GM10266 (cell line): ENCODE results near the gene TRIO.

Experiments
- DNase-seq: peaks from one replicate; pipeline ENCODE4 v3.0.0; 2012; ENCODE audit errors: extremely low spot score
- TF ChIP-seq, protein P1 (sequence below): IDR thresholded peaks from 2 replicates; pipeline ENCODE4 v1.5.1; 2012; ENCODE audit warnings: mild to moderate bottlenecking, low read depth; ENCODE audit not compliant: control insufficient read depth, insufficient read depth; ENCODE audit errors: missing control alignments

The TRIO gene

DNA sequence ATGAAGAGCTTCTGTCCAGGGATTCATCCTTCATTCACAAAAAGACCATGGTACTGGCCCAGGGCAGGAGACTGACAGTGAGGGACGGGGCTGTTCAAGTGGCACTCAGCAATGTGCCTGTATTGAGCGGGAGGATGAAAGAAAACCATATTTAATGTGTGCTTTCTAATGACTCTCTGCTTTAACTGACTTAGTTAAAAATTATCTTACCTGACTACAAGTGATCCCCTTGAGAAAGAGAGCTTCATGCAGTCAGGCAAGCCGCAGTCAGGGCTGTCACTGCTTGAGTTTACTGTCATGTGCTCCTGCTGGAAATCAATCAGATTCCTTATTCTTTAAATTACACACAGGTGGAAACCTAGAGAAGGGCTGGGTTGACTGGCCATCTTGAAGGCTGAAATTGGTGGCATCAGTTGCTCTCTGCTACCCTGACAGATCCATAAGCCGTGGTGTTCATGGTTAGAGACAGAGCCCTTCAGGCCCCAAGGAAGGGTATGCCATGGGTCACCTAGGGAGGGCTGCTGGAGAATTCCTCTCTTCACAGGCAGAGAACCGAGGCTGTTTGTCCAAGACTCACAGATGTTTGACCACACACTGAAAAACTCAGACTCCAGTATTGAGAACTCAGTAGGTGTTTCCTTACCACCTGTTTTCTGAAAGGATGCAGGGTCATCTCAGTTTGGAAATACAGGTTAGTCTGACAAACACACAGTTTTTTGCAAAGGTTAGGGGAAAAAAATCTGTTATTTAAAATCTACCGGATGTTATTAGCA is 70.9 kb downstream of the TRIO start:
- DNase-seq = no peak
- TF ChIP-seq, protein P1, sequence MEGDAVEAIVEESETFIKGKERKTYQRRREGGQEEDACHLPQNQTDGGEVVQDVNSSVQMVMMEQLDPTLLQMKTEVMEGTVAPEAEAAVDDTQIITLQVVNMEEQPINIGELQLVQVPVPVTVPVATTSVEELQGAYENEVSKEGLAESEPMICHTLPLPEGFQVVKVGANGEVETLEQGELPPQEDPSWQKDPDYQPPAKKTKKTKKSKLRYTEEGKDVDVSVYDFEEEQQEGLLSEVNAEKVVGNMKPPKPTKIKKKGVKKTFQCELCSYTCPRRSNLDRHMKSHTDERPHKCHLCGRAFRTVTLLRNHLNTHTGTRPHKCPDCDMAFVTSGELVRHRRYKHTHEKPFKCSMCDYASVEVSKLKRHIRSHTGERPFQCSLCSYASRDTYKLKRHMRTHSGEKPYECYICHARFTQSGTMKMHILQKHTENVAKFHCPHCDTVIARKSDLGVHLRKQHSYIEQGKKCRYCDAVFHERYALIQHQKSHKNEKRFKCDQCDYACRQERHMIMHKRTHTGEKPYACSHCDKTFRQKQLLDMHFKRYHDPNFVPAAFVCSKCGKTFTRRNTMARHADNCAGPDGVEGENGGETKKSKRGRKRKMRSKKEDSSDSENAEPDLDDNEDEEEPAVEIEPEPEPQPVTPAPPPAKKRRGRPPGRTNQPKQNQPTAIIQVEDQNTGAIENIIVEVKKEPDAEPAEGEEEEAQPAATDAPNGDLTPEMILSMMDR = no peak

DNA sequence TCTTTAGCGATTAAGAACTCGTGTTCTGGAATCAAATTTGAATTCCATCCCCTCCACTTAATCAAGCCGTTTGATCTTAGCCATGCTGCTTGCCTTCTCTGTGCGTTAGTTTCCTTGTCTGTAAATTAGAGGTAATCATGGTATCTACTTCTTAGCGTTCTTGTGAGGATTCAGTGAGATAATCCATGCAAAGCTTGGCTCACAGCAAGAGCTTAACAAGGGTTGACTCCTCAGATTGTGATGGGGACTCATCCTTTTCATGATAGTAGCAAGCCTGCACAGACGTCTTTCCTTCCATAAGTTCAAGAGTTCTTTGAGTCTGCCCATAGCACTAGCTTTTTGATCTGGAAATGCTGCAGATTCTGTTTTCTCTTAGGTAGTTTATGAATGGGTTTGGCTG is 72.8 kb downstream of the TRIO start:
- DNase-seq = no peak
- TF ChIP-seq, protein P1 = no peak

DNA sequence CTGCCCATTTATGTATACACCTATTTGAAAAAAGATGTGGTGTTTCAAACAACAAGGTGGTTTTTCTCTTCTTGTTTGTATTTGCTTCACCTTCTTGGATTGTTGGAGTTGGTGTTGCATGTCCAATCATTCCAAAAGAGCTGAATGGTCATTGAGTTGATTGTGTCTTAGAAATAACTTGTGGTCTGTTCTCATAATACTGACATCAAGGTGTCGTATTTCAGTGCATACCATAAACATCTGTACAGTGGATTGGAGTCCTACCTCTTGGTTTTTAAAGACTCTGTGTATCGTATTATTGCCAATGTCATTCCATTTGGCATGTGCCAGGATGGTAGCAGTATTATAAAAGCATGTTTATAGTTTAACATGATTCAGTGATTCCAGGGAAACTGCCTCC is 73.2 kb downstream of the TRIO start:
- no peak for DNase-seq
- TF ChIP-seq, protein P1 = no peak

DNA sequence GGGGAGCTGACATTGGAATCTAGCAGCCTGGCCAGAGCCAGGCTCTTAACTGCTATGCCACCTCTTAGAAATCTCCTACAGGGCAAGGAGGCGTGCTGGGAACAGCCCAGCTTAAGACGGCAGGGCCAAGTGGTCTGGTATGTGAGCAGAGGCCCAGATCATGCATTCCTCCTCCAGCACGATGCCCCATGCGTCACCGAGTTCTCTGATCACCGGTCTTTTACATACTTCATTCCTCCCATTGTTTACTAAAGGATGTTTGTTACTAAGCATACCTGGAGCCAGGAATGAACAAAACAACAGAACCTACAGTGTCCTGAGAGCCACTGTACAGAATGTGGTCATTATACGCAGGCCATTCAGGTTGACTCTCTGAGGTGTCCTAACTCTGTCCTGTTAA is 73.8 kb downstream of the TRIO start:
- TF ChIP-seq, protein P1 = no peak
- DNase-seq = no peak

DNA sequence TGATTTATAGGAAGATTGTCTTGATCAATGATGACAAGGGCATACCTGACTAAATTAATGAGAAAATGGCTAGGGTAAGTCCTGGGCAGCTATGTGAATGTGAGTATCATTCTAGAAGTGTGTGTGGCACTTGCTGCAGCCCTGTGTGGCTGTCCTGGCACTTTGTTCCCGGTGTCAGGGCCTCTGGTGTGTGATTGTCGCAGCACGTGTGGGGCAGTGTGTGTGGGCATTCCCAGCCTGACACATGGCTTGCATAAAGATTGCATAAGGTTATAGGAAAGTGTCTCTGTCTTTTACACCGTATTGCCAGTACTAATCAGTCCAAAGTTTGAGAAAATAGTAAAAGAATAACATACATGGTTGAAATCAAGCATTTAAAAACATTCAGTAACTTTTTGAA is 74.4 kb downstream of the TRIO start:
- TF ChIP-seq, protein P1 = no peak
- DNase-seq = no peak

DNA sequence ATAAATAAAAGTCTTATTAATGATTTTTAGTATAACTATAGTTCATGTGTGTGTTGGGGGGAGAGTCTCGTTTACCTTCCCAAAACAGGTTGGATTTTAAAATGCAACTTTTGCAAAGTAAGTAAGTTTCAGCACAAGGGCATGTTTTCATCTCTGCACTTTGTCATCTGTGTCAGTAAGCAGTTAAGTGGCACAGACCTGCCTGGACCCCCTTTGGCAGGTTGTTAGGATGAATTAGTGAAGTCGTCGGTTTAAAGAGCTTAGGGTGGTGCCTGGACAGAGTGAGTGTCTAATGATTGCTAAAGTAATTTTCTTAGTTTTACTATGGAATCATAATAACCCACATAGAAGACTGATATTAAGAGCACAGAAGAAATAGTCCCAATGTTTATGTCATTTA is 74.9 kb downstream of the TRIO start:
- DNase-seq = no peak
- TF ChIP-seq, protein P1 = no peak

DNA sequence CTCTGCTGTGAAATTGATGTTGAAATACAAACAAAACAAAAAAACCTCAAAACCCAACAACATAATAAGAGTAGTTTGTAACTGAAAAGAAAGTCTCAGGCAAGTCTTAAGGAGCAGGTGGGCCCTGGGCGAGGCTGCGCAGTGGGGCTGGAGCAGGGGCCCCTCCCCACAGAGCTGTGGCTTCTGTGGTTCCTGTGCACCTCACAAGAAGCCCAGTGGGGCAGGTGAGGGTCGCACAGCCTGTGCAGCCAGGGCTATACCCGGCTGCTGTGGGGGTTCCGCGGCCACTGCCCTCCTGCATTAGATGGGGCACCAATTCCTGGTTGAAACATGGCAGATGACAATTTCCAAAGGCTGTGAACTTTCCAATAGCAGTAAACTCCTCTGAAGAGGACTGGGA is 75.3 kb downstream of the TRIO start:
- TF ChIP-seq, protein P1 = no peak
- no peak for DNase-seq
